KMS-11 (cell line): ENCODE results near the gene ADAMTS15.

Experiments used
- H2AFZ ChIP-seq: fragments of 200-600 bp; sonication (generic); 2 replicates; pipeline ENCODE4 v1.6.1; 2016; ENCODE audit warnings: antibody characterized with exemption, mixed run types, low read depth
- H3K27ac ChIP-seq: fragments of 200-600 bp; sonication (generic); 2 replicates; pipeline ENCODE4 v1.6.1; 2016; ENCODE audit warnings: mild to moderate bottlenecking, mixed run types
- H3K27me3 ChIP-seq: fragments of 200-600 bp; sonication (generic); 2 replicates; pipeline ENCODE4 v1.6.1; 2017; ENCODE audit warnings: mild to moderate bottlenecking, low read depth, mixed run types, moderate library complexity; ENCODE audit not compliant: insufficient read depth
- H3K36me3 ChIP-seq: fragments of 200-600 bp; sonication (generic); 2 replicates; pipeline ENCODE4 v1.6.1; 2017; ENCODE audit warnings: mild to moderate bottlenecking, mixed run types; ENCODE audit not compliant: insufficient read depth
- H3K4me1 ChIP-seq: fragments of 200-600 bp; sonication (generic); 2 replicates; pipeline ENCODE4 v1.6.1; 2016; ENCODE audit warnings: mild to moderate bottlenecking, low read depth, mixed run types; ENCODE audit not compliant: poor library complexity, severe bottlenecking
- H3K4me2 ChIP-seq: fragments of 200-600 bp; sonication (generic); 2 replicates; pipeline ENCODE4 v1.7.0; 2016; ENCODE audit warnings: mild to moderate bottlenecking, mixed run types
- H3K4me3 ChIP-seq: fragments of 200-600 bp; sonication (generic); IDR thresholded peaks from 2 replicates; pipeline ENCODE4 v1.6.1; 2017; ENCODE audit warnings: low read depth, low read length, mixed read lengths; ENCODE audit not compliant: insufficient read depth
- H3K79me2 ChIP-seq: fragments of 200-600 bp; sonication (generic); 2 replicates; pipeline ENCODE4 v1.6.1; 2016; ENCODE audit warnings: low read depth, mixed run types; ENCODE audit not compliant: insufficient read depth
- H3K9ac ChIP-seq: fragments of 200-600 bp; sonication (generic); 2 replicates; pipeline ENCODE4 v1.6.1; 2016; ENCODE audit warnings: mild to moderate bottlenecking, mixed run types
- H4K20me1 ChIP-seq: fragments of 200-600 bp; sonication (generic); 2 replicates; pipeline ENCODE4 v1.6.1; 2016; ENCODE audit warnings: mild to moderate bottlenecking, mixed run types; ENCODE audit not compliant: insufficient read depth
- TF ChIP-seq, protein P1 (sequence below): fragments of 200-600 bp; sonication (generic); conservative IDR thresholded peaks from 2 replicates; pipeline ENCODE4 v1.6.1; 2017; ENCODE audit warnings: low read depth, mild to moderate bottlenecking, antibody characterized with exemption, low read length, moderate library complexity, mixed read lengths

ADAMTS15 gene

DNA sequence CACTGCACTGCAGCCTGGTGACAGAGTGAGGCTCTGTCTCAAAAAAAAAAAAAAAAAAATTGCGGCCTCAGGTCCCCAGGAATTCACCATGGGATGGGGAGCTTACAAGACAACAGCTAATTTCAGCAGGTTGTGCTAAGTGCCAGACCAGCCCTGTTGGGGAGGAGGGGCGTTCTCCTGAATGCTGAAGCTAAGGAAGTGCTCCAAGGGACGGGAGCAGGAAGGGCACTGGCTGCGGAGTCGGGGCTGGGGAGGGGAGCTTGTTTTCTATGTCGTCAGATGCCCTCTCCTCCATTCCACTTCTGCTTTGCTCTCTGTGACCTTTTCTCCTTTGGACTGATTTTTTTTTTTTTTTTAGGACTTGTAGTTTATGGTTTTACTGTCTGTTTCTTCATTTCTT lies 4.5 kb downstream of the ADAMTS15 start:
- no peak overlapping the region for H3K4me3 ChIP-seq
- H3K4me2 ChIP-seq: no peak overlapping the region
- H3K27ac ChIP-seq: no peak overlapping the region
- no peaks in the 10 kb centered on the region for H3K36me3 ChIP-seq
- H3K9ac ChIP-seq: no peak overlapping the region
- H4K20me1 ChIP-seq: no peaks in the 10 kb centered on the region
- H3K27me3 ChIP-seq: no peaks in the 10 kb centered on the region
- H2AFZ ChIP-seq: no peak overlapping the region
- H3K4me1 ChIP-seq: no peaks in the 10 kb centered on the region
- no peaks in the 10 kb centered on the region for H3K79me2 ChIP-seq
- TF ChIP-seq, protein P1, sequence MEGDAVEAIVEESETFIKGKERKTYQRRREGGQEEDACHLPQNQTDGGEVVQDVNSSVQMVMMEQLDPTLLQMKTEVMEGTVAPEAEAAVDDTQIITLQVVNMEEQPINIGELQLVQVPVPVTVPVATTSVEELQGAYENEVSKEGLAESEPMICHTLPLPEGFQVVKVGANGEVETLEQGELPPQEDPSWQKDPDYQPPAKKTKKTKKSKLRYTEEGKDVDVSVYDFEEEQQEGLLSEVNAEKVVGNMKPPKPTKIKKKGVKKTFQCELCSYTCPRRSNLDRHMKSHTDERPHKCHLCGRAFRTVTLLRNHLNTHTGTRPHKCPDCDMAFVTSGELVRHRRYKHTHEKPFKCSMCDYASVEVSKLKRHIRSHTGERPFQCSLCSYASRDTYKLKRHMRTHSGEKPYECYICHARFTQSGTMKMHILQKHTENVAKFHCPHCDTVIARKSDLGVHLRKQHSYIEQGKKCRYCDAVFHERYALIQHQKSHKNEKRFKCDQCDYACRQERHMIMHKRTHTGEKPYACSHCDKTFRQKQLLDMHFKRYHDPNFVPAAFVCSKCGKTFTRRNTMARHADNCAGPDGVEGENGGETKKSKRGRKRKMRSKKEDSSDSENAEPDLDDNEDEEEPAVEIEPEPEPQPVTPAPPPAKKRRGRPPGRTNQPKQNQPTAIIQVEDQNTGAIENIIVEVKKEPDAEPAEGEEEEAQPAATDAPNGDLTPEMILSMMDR: no peak

DNA sequence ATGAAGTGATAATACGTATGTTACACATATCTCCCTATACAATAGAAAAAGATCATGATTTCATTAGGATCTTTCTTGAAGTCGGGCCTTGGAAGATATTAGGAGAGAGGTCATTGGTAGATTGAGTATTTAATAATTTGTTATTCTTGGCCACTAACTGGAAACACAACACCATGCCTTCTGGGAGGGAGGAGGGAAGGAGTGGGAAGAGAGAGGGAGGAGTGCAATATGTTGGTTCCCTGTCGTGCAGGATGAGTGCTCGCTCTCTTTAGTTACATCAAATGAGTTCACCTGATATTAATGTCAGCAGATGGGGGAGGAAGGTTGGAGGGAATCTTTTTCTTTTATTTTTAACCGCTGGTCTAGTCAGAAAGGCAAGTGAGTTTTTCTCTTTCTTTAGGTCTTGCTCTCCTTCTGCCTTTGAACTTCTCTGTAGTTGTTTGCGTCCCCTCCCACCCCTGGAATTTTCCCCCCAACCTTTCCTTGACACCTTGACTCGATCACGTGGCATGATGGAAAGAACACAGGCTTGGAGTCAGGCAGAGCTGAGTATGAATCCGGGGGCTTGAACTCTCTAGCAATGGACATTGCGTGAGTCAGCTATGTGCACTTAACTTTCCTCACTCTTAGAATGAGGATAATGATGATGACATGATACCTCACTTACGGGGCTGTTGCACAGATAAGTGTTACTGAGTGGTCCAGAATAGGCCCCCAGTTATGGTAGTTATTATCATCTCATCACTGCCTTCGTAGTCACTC lies 6.2 kb downstream of the ADAMTS15 start:
- H3K36me3 ChIP-seq: no peaks in the 10 kb centered on the region
- no peaks in the 10 kb centered on the region for H4K20me1 ChIP-seq
- no peak overlapping the region for H3K9ac ChIP-seq
- H3K4me1 ChIP-seq: no peaks in the 10 kb centered on the region
- no peaks in the 10 kb centered on the region for H3K27me3 ChIP-seq
- H3K4me3 ChIP-seq: no peak overlapping the region
- TF ChIP-seq, protein P1: no peak
- no peak overlapping the region for H3K27ac ChIP-seq
- H3K4me2 ChIP-seq: no peak overlapping the region
- no peaks in the 10 kb centered on the region for H3K79me2 ChIP-seq
- no peak overlapping the region for H2AFZ ChIP-seq

DNA sequence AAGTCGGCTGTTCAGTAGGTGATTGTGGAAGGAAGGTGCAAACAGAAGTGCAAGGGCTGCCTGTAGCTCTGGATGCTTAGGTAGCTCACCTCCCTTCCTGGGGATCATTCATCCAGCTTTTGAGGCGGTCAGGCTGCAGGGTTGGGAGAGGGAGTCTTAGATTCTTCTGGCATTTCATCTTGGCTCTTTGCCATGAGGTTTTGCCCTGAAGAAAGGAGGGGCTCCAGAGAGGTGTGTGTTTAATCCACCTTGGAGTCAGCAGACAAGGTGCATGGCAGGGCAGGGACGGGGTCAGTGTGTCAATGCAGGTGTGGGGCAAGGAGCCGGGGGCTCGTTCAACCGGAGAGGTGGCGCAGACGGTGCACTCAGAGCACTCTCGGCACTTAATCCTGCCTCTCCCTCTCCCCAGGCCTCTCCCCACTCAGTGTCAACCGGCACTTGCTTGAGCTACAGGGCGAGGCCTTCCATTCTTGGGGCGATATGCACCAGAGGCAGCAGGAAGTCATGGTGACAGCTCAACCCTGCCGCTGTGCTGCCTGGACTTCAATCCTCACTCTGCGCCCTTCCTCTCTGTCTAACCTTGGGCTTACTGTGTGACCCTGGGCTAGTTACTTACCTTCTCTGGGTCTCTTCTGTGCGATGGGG lies 7.2 kb downstream of the ADAMTS15 start:
- no peak overlapping the region for H3K9ac ChIP-seq
- H3K27me3 ChIP-seq: no peaks in the 10 kb centered on the region
- H4K20me1 ChIP-seq: no peaks in the 10 kb centered on the region
- no peak overlapping the region for H2AFZ ChIP-seq
- no peak overlapping the region for H3K4me3 ChIP-seq
- no peaks in the 10 kb centered on the region for H3K79me2 ChIP-seq
- TF ChIP-seq, protein P1: no peak
- H3K4me2 ChIP-seq: no peak overlapping the region
- H3K4me1 ChIP-seq: no peaks in the 10 kb centered on the region
- no peak overlapping the region for H3K27ac ChIP-seq
- H3K36me3 ChIP-seq: no peaks in the 10 kb centered on the region

DNA sequence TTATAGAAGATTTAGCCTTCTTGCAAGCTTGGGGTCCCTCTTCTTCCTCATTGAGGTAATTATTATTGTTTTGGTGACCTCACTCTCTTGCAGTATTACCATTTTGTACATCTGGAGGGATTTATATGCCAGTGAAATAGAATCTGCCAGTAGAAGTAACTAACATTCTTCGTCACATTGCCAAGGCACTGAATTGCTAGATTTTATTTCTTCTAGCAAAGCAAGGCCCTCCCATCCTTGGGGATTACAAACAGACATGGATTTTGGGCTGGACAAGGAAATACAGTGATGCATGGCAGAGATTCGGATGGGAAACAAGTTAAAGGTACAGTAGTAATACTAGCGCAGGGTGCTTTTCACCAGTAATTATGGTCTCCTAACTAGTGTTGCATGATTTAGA lies 7.8 kb downstream of the ADAMTS15 start:
- H2AFZ ChIP-seq: no peak overlapping the region
- no peaks in the 10 kb centered on the region for H3K79me2 ChIP-seq
- H3K4me2 ChIP-seq: no peak overlapping the region
- TF ChIP-seq, protein P1: no peak
- H4K20me1 ChIP-seq: no peaks in the 10 kb centered on the region
- no peaks in the 10 kb centered on the region for H3K27me3 ChIP-seq
- H3K36me3 ChIP-seq: no peaks in the 10 kb centered on the region
- no peak overlapping the region for H3K27ac ChIP-seq
- H3K9ac ChIP-seq: no peak overlapping the region
- no peak overlapping the region for H3K4me3 ChIP-seq
- no peaks in the 10 kb centered on the region for H3K4me1 ChIP-seq
